NCI-H2107 treated with DMSO at 0.1 percent for 48 hours (cell line): Measurements from ENCODE around the gene WNT8A.

Experiments
- DNase-seq: peaks from one replicate; lab custom pipeline; 2025; ENCODE audit not compliant: unreplicated experiment; lab: John Stamatoyannopoulos, UW

Gene WNT8A

GRCh38 chr5:138139781-138140090 lies 55.9 kb downstream of the WNT8A start:
- no peak for DNase-seq

- no peak for DNase-seq
Observed at GRCh38 chr5:138140268-138140667, 56.4 kb downstream of the WNT8A start.
